ENCODE measurements around the gene TYMP. TPM values are rescaled to one million over a fixed set of nuclear protein-coding genes. Genes with fewer than 3 reads are reported as not detected.

The TYMP gene
- total and polyA plus RNA-seq, 2 donors (not counting 1 experiment from before 2014, with no cell fraction given), result 43.6 to 45.1 TPM

DNA sequence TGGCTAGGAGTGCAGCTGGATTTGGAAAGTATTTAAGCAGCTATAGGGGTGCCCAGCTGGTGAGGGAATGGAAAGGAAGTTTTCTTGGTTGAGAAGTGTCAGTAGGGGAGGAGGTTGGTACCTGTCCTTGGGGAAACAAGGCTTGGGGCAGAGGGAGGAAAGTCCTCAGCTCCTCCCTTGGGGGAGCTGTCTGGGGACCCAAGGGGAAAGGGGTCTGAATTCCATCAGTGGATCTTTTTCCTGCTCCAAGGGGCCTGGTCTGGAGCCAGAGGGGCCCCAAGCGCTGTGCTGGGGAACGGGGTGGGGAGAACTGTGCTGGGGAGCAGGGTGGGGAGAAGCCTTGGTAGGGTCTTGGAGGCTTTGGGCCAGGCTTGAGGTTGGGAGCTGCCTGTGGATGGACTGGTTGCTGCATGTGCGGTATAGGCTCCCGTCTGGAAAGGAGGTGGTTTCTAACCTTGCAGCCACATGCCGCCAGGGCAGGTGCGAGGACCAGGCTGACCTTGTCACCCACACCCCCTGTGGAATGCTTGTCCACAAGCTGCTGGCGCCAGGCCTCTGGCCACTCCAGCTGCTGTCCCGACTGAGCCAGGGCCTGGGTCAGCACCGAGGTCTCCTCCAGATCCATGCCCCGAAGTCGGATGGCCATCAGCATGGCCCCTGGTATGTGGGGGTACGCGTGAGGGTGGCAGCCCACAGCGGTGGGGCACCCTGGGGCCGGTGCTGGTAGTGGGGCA, 963 bp downstream of the TYMP start:
- Histone ChIP-seq H3K79me2 (ENCODE audit: control insufficient read depth, insufficient read depth, low read length) (peaks cover 24% of the 10 kb centered on the region), H4K20me1 (ENCODE audit: control insufficient read depth, insufficient read depth, low read length, poor library complexity, severe bottlenecking) (peaks cover 15% of the 10 kb centered on the region), H2AFZ (ENCODE audit: insufficient read depth, low read depth, low read length, poor library complexity, severe bottlenecking) (no peak overlapping the region), H3K27ac (ENCODE audit: low read length in 2 of 2) (peak overlapping the region; percentile 81 to 99), H3K36me3 (replicated peaks in 1 of 2; ENCODE audit: control extremely low read depth in 1 of 2, control insufficient read depth in 1 of 2, extremely low read depth in 1 of 2, insufficient read depth in 2 of 2, low read length in 1 of 2) (no peaks in the 10 kb centered on the region), H3K9me3 (ENCODE audit: control extremely low read depth in 1 of 3, control insufficient read depth in 2 of 3, insufficient read depth in 1 of 3, low read length in 2 of 3) (peaks cover 0 to 9% (median 0%) of the 10 kb centered on the region in 3 donors), H3K9ac (ENCODE audit: low read length) (peak overlapping the region; percentile 97), H3K4me2 (replicated peaks; ENCODE audit: low read depth, low read length, poor library complexity, severe bottlenecking) (peak overlapping the region; percentile 84), H3K27me3 (replicated peaks in 1 of 4; ENCODE audit: control extremely low read depth in 1 of 4, control insufficient read depth in 3 of 4, insufficient read depth in 4 of 4, low read length in 3 of 4) (no peaks in the 10 kb centered on the region), H3K4me3 (ENCODE audit: control extremely low read depth in 1 of 5, extremely low read depth in 1 of 5, insufficient read depth in 1 of 5, low read depth in 2 of 5, low read length in 4 of 5) (peak overlapping the region in 4 of 5 experiments; percentile 36 to 95 (median 91)), H3K4me1 (ENCODE audit: control insufficient read depth in 2 of 2, insufficient read depth in 2 of 2, low read length in 2 of 2) (peaks cover 26 to 67% of the 10 kb centered on the region in 2 donors)
- ChIA-PET POLR2A (interaction anchor here (1.3 to 5.4 kb wide), 6 partner anchors 12 to 92 kb away, joined by 3 to 104 read pairs (median 12); partner anchors contain the start of genes KLHDC7B, LMF2 and NCAPH2), CTCF (interaction anchor here (1.1 to 5.5 kb wide), 5 partner anchors 10 to 93 kb away, joined by 3 to 81 read pairs (median 11); partner anchors contain the start of gene SYCE3)
- ATAC-seq (ENCODE audit: low read depth) (no peak), DNase-seq (peak; percentile 50)
- TF ChIP-seq, protein P1, sequence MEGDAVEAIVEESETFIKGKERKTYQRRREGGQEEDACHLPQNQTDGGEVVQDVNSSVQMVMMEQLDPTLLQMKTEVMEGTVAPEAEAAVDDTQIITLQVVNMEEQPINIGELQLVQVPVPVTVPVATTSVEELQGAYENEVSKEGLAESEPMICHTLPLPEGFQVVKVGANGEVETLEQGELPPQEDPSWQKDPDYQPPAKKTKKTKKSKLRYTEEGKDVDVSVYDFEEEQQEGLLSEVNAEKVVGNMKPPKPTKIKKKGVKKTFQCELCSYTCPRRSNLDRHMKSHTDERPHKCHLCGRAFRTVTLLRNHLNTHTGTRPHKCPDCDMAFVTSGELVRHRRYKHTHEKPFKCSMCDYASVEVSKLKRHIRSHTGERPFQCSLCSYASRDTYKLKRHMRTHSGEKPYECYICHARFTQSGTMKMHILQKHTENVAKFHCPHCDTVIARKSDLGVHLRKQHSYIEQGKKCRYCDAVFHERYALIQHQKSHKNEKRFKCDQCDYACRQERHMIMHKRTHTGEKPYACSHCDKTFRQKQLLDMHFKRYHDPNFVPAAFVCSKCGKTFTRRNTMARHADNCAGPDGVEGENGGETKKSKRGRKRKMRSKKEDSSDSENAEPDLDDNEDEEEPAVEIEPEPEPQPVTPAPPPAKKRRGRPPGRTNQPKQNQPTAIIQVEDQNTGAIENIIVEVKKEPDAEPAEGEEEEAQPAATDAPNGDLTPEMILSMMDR (IDR thresholded peaks at IDR 0.05), result no peak
- TF ChIP-seq EZH2 (IDR thresholded peaks at IDR 0.05; ENCODE audit: borderline replicate concordance, insufficient read depth, low read depth, low read length, poor library complexity, severe bottlenecking), result no peak
- intact Hi-C loops (cut with micrococcal nuclease), result loop anchor here (5.0 kb wide), 1 partner anchor 57 kb away; no protein-coding TSS in a partner anchor
- WGBS (ENCODE audit: insufficient coverage), result 72% methylated on average over 15 of the region's 15 CpGs
- H3K4me3 Mint-ChIP-seq, result peak overlapping the region; percentile 86
- H3K27ac Mint-ChIP-seq, result peak overlapping the region; percentile 83
- H3K27me3 Mint-ChIP-seq, result no peaks in the 10 kb centered on the region
- peaks cover 49% of the 10 kb centered on the region for H3K4me1 Mint-ChIP-seq
- H3K9me3 Mint-ChIP-seq (ENCODE audit: insufficient read depth), result no peaks in the 10 kb centered on the region

Data from B cell (primary cell).